CD14-positive monocyte (primary cell): ENCODE results near the gene PATL1. TPM values are rescaled to one million over a fixed set of nuclear protein-coding genes. Genes with fewer than 3 reads are reported as not detected.

Experiments used
- DNase-seq, 3 donors: peaks; one replicate each; pipeline ENCODE4 v3.0.0-alpha.2; 2011 to 2022
- H2AFZ ChIP-seq: 2 replicates; pipeline ENCODE4 v1.6.0; 2012; ENCODE audit warnings: mild to moderate bottlenecking, low read depth, low read length, inconsistent platforms; ENCODE audit not compliant: insufficient read depth, poor library complexity, severe bottlenecking
- H3K27ac ChIP-seq, 2 donors: 1 replicate in 1 of 2; 2 replicates in 1 of 2; pipeline ENCODE4 v1.5.1; 2012 to 2013; ENCODE audit warnings: low read length in 2 of 2, control low read depth in 1 of 2, inconsistent platforms in 1 of 2, low read depth in 1 of 2, mild to moderate bottlenecking in 1 of 2
- H3K27me3 ChIP-seq, 2 donors: one replicate each; pipeline versions ENCODE4 v1.6.0 to v1.6.1; 2011 to 2013; ENCODE audit warnings: low read length in 2 of 2; ENCODE audit not compliant: control insufficient read depth in 2 of 2, insufficient read depth in 2 of 2
- H3K36me3 ChIP-seq, 2 donors: replicated peaks in 1 of 2; 1 replicate in 1 of 2; 2 replicates in 1 of 2; pipeline versions ENCODE4 v1.5.1 to v1.6.1; 2012 to 2013; ENCODE audit warnings: low read length in 2 of 2, control low read depth in 1 of 2, inconsistent platforms in 1 of 2, mild to moderate bottlenecking in 1 of 2; ENCODE audit not compliant: insufficient read depth in 2 of 2, control insufficient read depth in 1 of 2
- H3K4me1 ChIP-seq, 2 donors: 1 replicate in 1 of 2; 2 replicates in 1 of 2; pipeline versions ENCODE4 v1.5.1 to v1.6.1; 2012 to 2013; ENCODE audit warnings: low read length in 2 of 2, control low read depth in 1 of 2, inconsistent platforms in 1 of 2, mild to moderate bottlenecking in 1 of 2, moderate library complexity in 1 of 2; ENCODE audit not compliant: insufficient read depth in 2 of 2, control insufficient read depth in 1 of 2
- H3K4me2 ChIP-seq: replicated peaks from 2 replicates; pipeline ENCODE3; 2012; ENCODE audit warnings: low read length, moderate library complexity, mild to moderate bottlenecking; ENCODE audit not compliant: poor library complexity, severe bottlenecking; ENCODE audit errors: extremely low read depth
- H3K4me3 ChIP-seq, 3 experiments: fragments of 200-600 bp in 1 of 3; sonication (generic) in 1 of 3; replicated peaks in 1 of 3; 1 replicate in 2 of 3; 2 replicates in 1 of 3; pipeline ENCODE4 v1.5.1; 2011 to 2013; ENCODE audit warnings: low read length in 3 of 3, mild to moderate bottlenecking in 3 of 3, control low read depth in 2 of 3, low read depth in 2 of 3, inconsistent platforms in 1 of 3, moderate library complexity in 1 of 3
- H3K79me2 ChIP-seq: 2 replicates; pipeline ENCODE4 v1.6.0; 2012; ENCODE audit warnings: mild to moderate bottlenecking, control low read depth, inconsistent platforms, low read length, moderate library complexity; ENCODE audit not compliant: insufficient read depth
- H3K9ac ChIP-seq: 2 replicates; pipeline ENCODE4 v1.6.0; 2017; ENCODE audit warnings: low read length, mild to moderate bottlenecking; ENCODE audit not compliant: insufficient read depth, poor library complexity, severe bottlenecking
- H3K9me3 ChIP-seq, 2 donors: replicated peaks in 1 of 2; 1 replicate in 1 of 2; 2 replicates in 1 of 2; pipeline versions ENCODE4 v1.5.1 to v1.6.1; 2012 to 2013; ENCODE audit warnings: low read length in 2 of 2, control low read depth in 1 of 2; ENCODE audit not compliant: control insufficient read depth in 1 of 2, insufficient read depth in 1 of 2
- H4K20me1 ChIP-seq: 2 replicates; pipeline ENCODE4 v1.6.0; 2012; ENCODE audit warnings: mild to moderate bottlenecking, low read length, control low read depth, moderate library complexity; ENCODE audit not compliant: insufficient read depth
- H3K27ac Mint-ChIP-seq, 7 donors: one replicate each; pipeline ENCODE4 v1.8.0; 2020; ENCODE audit warnings: mild to moderate bottlenecking in 7 of 7, mixed read lengths in 7 of 7, moderate library complexity in 6 of 7, inconsistent platforms in 2 of 7
- H3K27me3 Mint-ChIP-seq, 3 donors: one replicate each; pipeline ENCODE4 v1.8.0; 2021 to 2022; ENCODE audit warnings: low read depth in 3 of 3, mild to moderate bottlenecking in 3 of 3, mixed read lengths in 3 of 3, moderate library complexity in 3 of 3, inconsistent platforms in 1 of 3
- H3K36me3 Mint-ChIP-seq, 2 donors: one replicate each; pipeline ENCODE4 v1.8.0; 2020; ENCODE audit warnings: mixed read lengths in 2 of 2, inconsistent platforms in 1 of 2, mild to moderate bottlenecking in 1 of 2
- H3K4me1 Mint-ChIP-seq: one replicate; pipeline ENCODE4 v1.8.0; 2020; ENCODE audit warnings: mild to moderate bottlenecking, mixed read lengths
- H3K4me3 Mint-ChIP-seq, 2 donors: one replicate each; pipeline ENCODE4 v1.8.0; 2020; ENCODE audit warnings: mild to moderate bottlenecking in 2 of 2, mixed read lengths in 2 of 2, moderate library complexity in 1 of 2
- H3K9me3 Mint-ChIP-seq, 7 donors: one replicate each; pipeline ENCODE4 v1.8.0; 2020 to 2022; ENCODE audit warnings: mixed read lengths in 7 of 7, mild to moderate bottlenecking in 6 of 7, moderate library complexity in 6 of 7, inconsistent platforms in 2 of 7
- WGBS: methylation state at CpG from one replicate; pipeline ENCODE4 v1.1.5; 2013; ENCODE audit warnings: missing lambda C conversion rate; ENCODE audit not compliant: insufficient coverage; 5-methylcytosine and 5-hydroxymethylcytosine counted together
- intact Hi-C, 2 donors: fragments of 100-400 bp; cut with micrococcal nuclease; formaldehyde crosslinking; loops; one replicate each; pipeline versions ENCODE4 v1.15.0 to v1.15.1; 2023
- polyA plus RNA-seq, 3 donors: library from polyadenylated mRNA; depleted of rRNA in 1 of 3; unstranded in 2 of 3; stranded (reverse) in 1 of 3; fragments of 300-500 nt in 2 of 3; fragments of >200 nt in 1 of 3; fragmentation: Illumina TruSeq in 2 of 3; gene quantifications; 1 replicate in 2 of 3; 2 replicates in 1 of 3; pipeline ENCODE4 v1.2.3, GENCODE V29; 2012 to 2021
- TF ChIP-seq, protein P1 (sequence below): fragments of 200-600 bp; IDR thresholded peaks from one replicate; pipeline ENCODE4 v1.8.0; 2022; ENCODE audit warnings: antibody characterized with exemption, mild to moderate bottlenecking

PATL1 gene
- polyA plus RNA-seq, 3 donors: 4.1 to 49.3 (median 5.1) TPM

DNA sequence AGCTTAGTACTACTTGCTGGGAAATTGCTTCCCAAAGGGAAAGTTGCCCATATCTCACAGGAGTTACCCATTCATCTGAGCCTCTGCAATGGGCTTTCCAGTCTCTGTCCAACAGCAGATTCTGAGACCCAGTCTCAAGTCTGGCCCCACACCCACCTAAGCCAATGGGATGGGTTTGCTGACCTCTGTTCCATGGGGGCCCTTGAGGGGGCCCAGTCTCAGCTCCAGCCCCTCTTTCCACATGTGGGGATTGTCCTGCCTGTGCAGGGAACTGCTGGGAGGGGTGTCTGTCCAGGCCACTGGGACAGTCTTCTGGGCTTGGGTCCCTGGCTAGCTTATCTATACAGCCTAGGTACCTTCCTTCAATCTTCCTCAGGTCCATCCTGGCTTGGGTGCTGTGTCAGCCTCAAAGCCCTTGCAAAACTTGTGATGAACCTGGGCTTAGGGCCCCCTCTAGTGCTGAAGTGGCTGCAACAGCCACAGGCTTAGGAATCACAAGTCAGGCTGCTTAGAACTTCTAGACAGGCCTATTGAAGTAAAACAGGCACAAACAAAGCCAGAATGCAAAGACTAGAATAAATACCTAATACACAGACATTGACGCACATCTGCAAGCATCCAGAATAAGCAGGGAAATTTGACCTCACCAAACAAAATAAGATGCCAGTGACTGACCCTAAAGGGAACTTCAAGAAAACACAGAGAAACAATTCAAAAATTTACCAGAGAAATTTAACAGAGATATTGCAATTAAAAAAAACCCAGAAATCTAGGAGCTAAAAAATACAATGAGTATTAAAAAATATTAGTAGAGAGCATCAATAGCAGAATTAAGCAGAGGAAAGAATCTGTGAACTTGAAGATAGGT lies 11.7 kb upstream of the PATL1 start:
- DNase-seq: peak; percentile 60 to 77 (median 74)
- intact Hi-C loops: no loop called here
- no peaks in the 10 kb centered on the region for H3K79me2 ChIP-seq
- no peaks in the 10 kb centered on the region for H4K20me1 ChIP-seq
- Mint-ChIP-seq H3K4me1 (no peaks in the 10 kb centered on the region), H3K27me3 (peaks cover 0 to 1% (median 0%) of the 10 kb centered on the region in 3 donors), H3K9me3 (no peaks in the 10 kb centered on the region), H3K4me3 (no peak overlapping the region), H3K27ac (no peak overlapping the region), H3K36me3 (no peaks in the 10 kb centered on the region)
- no CpG with 5 or more reads among the region's 1 CpG for WGBS
- H3K4me3 ChIP-seq: no peak overlapping the region
- H3K36me3 ChIP-seq: no peaks in the 10 kb centered on the region
- H3K4me1 ChIP-seq: no peaks in the 10 kb centered on the region
- H3K4me2 ChIP-seq: no peak overlapping the region
- H3K27ac ChIP-seq: no peak overlapping the region
- TF ChIP-seq, protein P1, sequence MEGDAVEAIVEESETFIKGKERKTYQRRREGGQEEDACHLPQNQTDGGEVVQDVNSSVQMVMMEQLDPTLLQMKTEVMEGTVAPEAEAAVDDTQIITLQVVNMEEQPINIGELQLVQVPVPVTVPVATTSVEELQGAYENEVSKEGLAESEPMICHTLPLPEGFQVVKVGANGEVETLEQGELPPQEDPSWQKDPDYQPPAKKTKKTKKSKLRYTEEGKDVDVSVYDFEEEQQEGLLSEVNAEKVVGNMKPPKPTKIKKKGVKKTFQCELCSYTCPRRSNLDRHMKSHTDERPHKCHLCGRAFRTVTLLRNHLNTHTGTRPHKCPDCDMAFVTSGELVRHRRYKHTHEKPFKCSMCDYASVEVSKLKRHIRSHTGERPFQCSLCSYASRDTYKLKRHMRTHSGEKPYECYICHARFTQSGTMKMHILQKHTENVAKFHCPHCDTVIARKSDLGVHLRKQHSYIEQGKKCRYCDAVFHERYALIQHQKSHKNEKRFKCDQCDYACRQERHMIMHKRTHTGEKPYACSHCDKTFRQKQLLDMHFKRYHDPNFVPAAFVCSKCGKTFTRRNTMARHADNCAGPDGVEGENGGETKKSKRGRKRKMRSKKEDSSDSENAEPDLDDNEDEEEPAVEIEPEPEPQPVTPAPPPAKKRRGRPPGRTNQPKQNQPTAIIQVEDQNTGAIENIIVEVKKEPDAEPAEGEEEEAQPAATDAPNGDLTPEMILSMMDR: peak; percentile 79
- H3K9ac ChIP-seq: no peak overlapping the region
- H3K27me3 ChIP-seq: no peaks in the 10 kb centered on the region
- peak overlapping the region; percentile 30 for H2AFZ ChIP-seq
- H3K9me3 ChIP-seq: no peaks in the 10 kb centered on the region

DNA sequence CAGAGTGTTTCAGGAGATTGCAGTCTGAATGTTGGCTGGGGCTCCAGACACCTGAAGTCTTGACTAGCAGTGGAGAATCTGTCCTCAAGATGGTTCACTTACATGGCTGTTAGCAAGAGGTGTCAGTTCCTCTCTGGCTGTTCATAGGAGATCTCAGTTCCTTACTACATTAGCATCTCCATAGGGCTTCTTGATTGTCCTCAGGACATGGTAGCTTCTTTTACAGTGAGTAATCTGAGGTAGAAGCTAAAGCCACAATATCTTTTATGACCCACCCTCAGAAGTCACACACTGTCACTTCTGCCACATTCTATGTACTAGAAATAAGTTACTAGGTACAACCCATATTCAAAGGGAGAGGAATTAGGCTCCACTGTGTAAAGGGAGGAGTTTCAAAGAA lies 10.5 kb upstream of the PATL1 start:
- Histone ChIP-seq H3K9ac (no peak overlapping the region), H4K20me1 (no peaks in the 10 kb centered on the region), H3K36me3 (no peaks in the 10 kb centered on the region), H3K79me2 (no peaks in the 10 kb centered on the region), H3K4me1 (no peaks in the 10 kb centered on the region), H2AFZ (no peak overlapping the region), H3K27ac (no peak overlapping the region), H3K4me3 (no peak overlapping the region), H3K27me3 (no peaks in the 10 kb centered on the region), H3K4me2 (no peak overlapping the region), H3K9me3 (no peaks in the 10 kb centered on the region)
- intact Hi-C loops: no loop called here
- H3K36me3 Mint-ChIP-seq: no peaks in the 10 kb centered on the region
- H3K4me3 Mint-ChIP-seq: no peak overlapping the region
- peaks cover 2% of the 10 kb centered on the region for H3K4me1 Mint-ChIP-seq
- DNase-seq: no peak
- no peak overlapping the region for H3K27ac Mint-ChIP-seq
- H3K27me3 Mint-ChIP-seq: peaks cover 0 to 3% (median 0%) of the 10 kb centered on the region in 3 donors
- TF ChIP-seq, protein P1: no peak
- no peaks in the 10 kb centered on the region for H3K9me3 Mint-ChIP-seq
